ENCODE results near the gene PSORS1C2.

- TF ChIP-seq EZH2 (IDR thresholded peaks at IDR 0.05; ENCODE audit: borderline replicate concordance, low read depth, low read length, poor library complexity, severe bottlenecking) (no peak), CTCF (conservative IDR thresholded peaks at IDR 0.05; ENCODE audit: low read depth, low read length) (peak; percentile 54)
These were observed 23.7 kb downstream of the PSORS1C2 start for GRCh38 chr6:31114970-31115849.
